Memory B cell (primary cell): ENCODE data around the gene PRLH.

Experiments used
- ATAC-seq: fragments of 150-1000 bp; cut with Tn5 transposase; 2 replicates; pipeline ENCODE4 v1.10.0; 2021; ENCODE audit warnings: low read depth, mild to moderate bottlenecking, moderate library complexity
- DNase-seq, 2 donors: peaks; one replicate each; pipeline ENCODE4 v3.0.0; 2022; ENCODE audit warnings: low spot score in 2 of 2
- H3K27ac Mint-ChIP-seq: one replicate; pipeline ENCODE4 v1.8.0; 2022; ENCODE audit warnings: mild to moderate bottlenecking, moderate library complexity, mixed read lengths
- H3K27me3 Mint-ChIP-seq: one replicate; pipeline ENCODE4 v1.8.0; 2022; ENCODE audit warnings: mixed read lengths
- H3K36me3 Mint-ChIP-seq: one replicate; pipeline ENCODE4 v1.8.0; 2022; ENCODE audit warnings: mild to moderate bottlenecking, mixed read lengths
- H3K4me1 Mint-ChIP-seq: one replicate; pipeline ENCODE4 v1.8.0; 2022; ENCODE audit warnings: mixed read lengths
- H3K4me3 Mint-ChIP-seq: one replicate; pipeline ENCODE4 v1.8.0; 2022; ENCODE audit warnings: mild to moderate bottlenecking, moderate library complexity, mixed read lengths
- H3K9me3 Mint-ChIP-seq: one replicate; pipeline ENCODE4 v1.8.0; 2022; ENCODE audit warnings: mixed read lengths

The PRLH gene

GRCh38 chr2:237566401-237567235 lies at the start of gene PRLH:
PRLH (plus strand) TSS chr2:237566574; CDS start chr2:237566574, 0 bp downstream.
- H3K36me3 Mint-ChIP-seq: no peaks in the 10 kb centered on the region
- no peaks in the 10 kb centered on the region for H3K4me1 Mint-ChIP-seq
- H3K9me3 Mint-ChIP-seq: no peaks in the 10 kb centered on the region
- H3K27ac Mint-ChIP-seq: no peak within 1 kb of the TSS
- no peak for DNase-seq
- no peak for ATAC-seq
- peaks cover 13% of the 10 kb centered on the region for H3K27me3 Mint-ChIP-seq
- H3K4me3 Mint-ChIP-seq: no peak within 1 kb of the TSS

GRCh38 chr2:237517163-237517562 lies 49.2 kb upstream of the PRLH start:
- no peak overlapping the region for H3K4me3 Mint-ChIP-seq
- H3K9me3 Mint-ChIP-seq: peaks cover 3% of the 10 kb centered on the region
- no peak overlapping the region for H3K27ac Mint-ChIP-seq
- peaks cover 8% of the 10 kb centered on the region for H3K27me3 Mint-ChIP-seq
- ATAC-seq: no peak
- H3K4me1 Mint-ChIP-seq: peaks cover 4% of the 10 kb centered on the region
- H3K36me3 Mint-ChIP-seq: no peaks in the 10 kb centered on the region
- no peak for DNase-seq

- H3K36me3 Mint-ChIP-seq: no peaks in the 10 kb centered on the region
- ATAC-seq (no peak), DNase-seq (no peak)
- H3K9me3 Mint-ChIP-seq: peaks cover 3% of the 10 kb centered on the region
- H3K27me3 Mint-ChIP-seq: peaks cover 8% of the 10 kb centered on the region
- H3K4me3 Mint-ChIP-seq: no peak overlapping the region
- peaks cover 4% of the 10 kb centered on the region for H3K4me1 Mint-ChIP-seq
- H3K27ac Mint-ChIP-seq: no peak overlapping the region
These were observed 48.4 kb upstream of the PRLH start for GRCh38 chr2:237517990-237518389.

- no peaks in the 10 kb centered on the region for H3K36me3 Mint-ChIP-seq
- peaks cover 3% of the 10 kb centered on the region for H3K9me3 Mint-ChIP-seq
- ATAC-seq: no peak
These were observed 46.7 kb upstream of the PRLH start for GRCh38 chr2:237519506-237520245.

GRCh38 chr2:237520290-237520689 lies 46.1 kb upstream of the PRLH start:
- no peaks in the 10 kb centered on the region for H3K36me3 Mint-ChIP-seq
- H3K27me3 Mint-ChIP-seq: peaks cover 4% of the 10 kb centered on the region
- H3K4me1 Mint-ChIP-seq: peaks cover 4% of the 10 kb centered on the region
- no peak for DNase-seq
- H3K9me3 Mint-ChIP-seq: peaks cover 3% of the 10 kb centered on the region
- ATAC-seq: no peak
- H3K27ac Mint-ChIP-seq: no peak overlapping the region
- H3K4me3 Mint-ChIP-seq: no peak overlapping the region

More at GRCh38 chr2:237519506-237520245, 46.7 kb upstream of the PRLH start:
- DNase-seq: no peak
- no peak overlapping the region for H3K27ac Mint-ChIP-seq
- peaks cover 5% of the 10 kb centered on the region for H3K27me3 Mint-ChIP-seq
- peaks cover 4% of the 10 kb centered on the region for H3K4me1 Mint-ChIP-seq
- H3K4me3 Mint-ChIP-seq: no peak overlapping the region

GRCh38 chr2:237524631-237525030 lies 41.7 kb upstream of the PRLH start:
- Mint-ChIP-seq H3K36me3 (no peaks in the 10 kb centered on the region), H3K9me3 (no peaks in the 10 kb centered on the region), H3K27me3 (peaks cover 1% of the 10 kb centered on the region), H3K4me3 (no peak overlapping the region), H3K27ac (no peak overlapping the region), H3K4me1 (peaks cover 5% of the 10 kb centered on the region)
- ATAC-seq (no peak), DNase-seq (no peak)

- H3K4me1 Mint-ChIP-seq: peaks cover 9% of the 10 kb centered on the region
These were observed 40.7 kb upstream of the PRLH start for GRCh38 chr2:237525559-237526157.

GRCh38 chr2:237527233-237527632 lies 39.1 kb upstream of the PRLH start:
- Mint-ChIP-seq H3K27me3 (peaks cover 1% of the 10 kb centered on the region), H3K9me3 (no peaks in the 10 kb centered on the region), H3K27ac (no peak overlapping the region), H3K4me1 (peaks cover 15% of the 10 kb centered on the region), H3K4me3 (no peak overlapping the region), H3K36me3 (no peaks in the 10 kb centered on the region)
- DNase-seq: no peak
- no peak for ATAC-seq

More at GRCh38 chr2:237525559-237526157, 40.7 kb upstream of the PRLH start:
- ATAC-seq (no peak), DNase-seq (no peak)
- H3K27me3 Mint-ChIP-seq: peaks cover 1% of the 10 kb centered on the region
- no peak overlapping the region for H3K4me3 Mint-ChIP-seq
- no peaks in the 10 kb centered on the region for H3K9me3 Mint-ChIP-seq
- H3K36me3 Mint-ChIP-seq: no peaks in the 10 kb centered on the region
- no peak overlapping the region for H3K27ac Mint-ChIP-seq

- DNase-seq: no peak
- peaks cover 15% of the 10 kb centered on the region for H3K4me1 Mint-ChIP-seq
- H3K36me3 Mint-ChIP-seq: no peaks in the 10 kb centered on the region
- H3K27me3 Mint-ChIP-seq: peaks cover 1% of the 10 kb centered on the region
- H3K4me3 Mint-ChIP-seq: no peak overlapping the region
- no peak overlapping the region for H3K27ac Mint-ChIP-seq
- ATAC-seq: no peak
- H3K9me3 Mint-ChIP-seq: no peaks in the 10 kb centered on the region
These were observed 38.6 kb upstream of the PRLH start for GRCh38 chr2:237527766-237528165.

- Mint-ChIP-seq H3K27ac (peak overlapping the region; percentile 67), H3K27me3 (peaks cover 1% of the 10 kb centered on the region), H3K4me3 (peak overlapping the region; percentile 68), H3K36me3 (no peaks in the 10 kb centered on the region), H3K4me1 (peaks cover 15% of the 10 kb centered on the region), H3K9me3 (no peaks in the 10 kb centered on the region)
- ATAC-seq (peak; percentile 97), DNase-seq (peak; percentile 25 to 49)
These were observed 36.6 kb upstream of the PRLH start for GRCh38 chr2:237529452-237530402.

GRCh38 chr2:237530472-237531433 lies 35.6 kb upstream of the PRLH start:
- ATAC-seq (peak; percentile 28), DNase-seq (no peak)
- peak overlapping the region; percentile 28 for H3K27ac Mint-ChIP-seq
- no peak overlapping the region for H3K4me3 Mint-ChIP-seq
- peaks cover 15% of the 10 kb centered on the region for H3K4me1 Mint-ChIP-seq
- no peaks in the 10 kb centered on the region for H3K9me3 Mint-ChIP-seq
- peaks cover 1% of the 10 kb centered on the region for H3K27me3 Mint-ChIP-seq
- H3K36me3 Mint-ChIP-seq: no peaks in the 10 kb centered on the region

GRCh38 chr2:237532160-237532559 lies 34.2 kb upstream of the PRLH start:
- H3K4me3 Mint-ChIP-seq: no peak overlapping the region
- no peaks in the 10 kb centered on the region for H3K9me3 Mint-ChIP-seq
- no peak for ATAC-seq
- H3K27me3 Mint-ChIP-seq: peaks cover 3% of the 10 kb centered on the region
- DNase-seq: no peak
- peaks cover 15% of the 10 kb centered on the region for H3K4me1 Mint-ChIP-seq
- no peaks in the 10 kb centered on the region for H3K36me3 Mint-ChIP-seq
- no peak overlapping the region for H3K27ac Mint-ChIP-seq
